Nephron progenitor cell (in vitro differentiated cells): ENCODE results near the gene LDLRAD4.

Experiments used
- DNase-seq: peaks from one replicate; pipeline ENCODE4 v3.0.0; 2021
- H3K27ac Mint-ChIP-seq: 2 replicates; pipeline ENCODE4 v1.8.0; 2021; ENCODE audit warnings: mild to moderate bottlenecking, moderate library complexity, mixed read lengths
- H3K27me3 Mint-ChIP-seq: 2 replicates; pipeline ENCODE4 v1.8.0; 2021; ENCODE audit warnings: mild to moderate bottlenecking, low read depth, mixed read lengths; ENCODE audit not compliant: poor library complexity
- H3K36me3 Mint-ChIP-seq: 2 replicates; pipeline ENCODE4 v1.8.0; 2021; ENCODE audit warnings: low read depth, mixed read lengths
- H3K4me1 Mint-ChIP-seq: 2 replicates; pipeline ENCODE4 v1.8.0; 2021; ENCODE audit warnings: mixed read lengths
- H3K4me3 Mint-ChIP-seq: 2 replicates; pipeline ENCODE4 v1.8.0; 2021; ENCODE audit warnings: mild to moderate bottlenecking, moderate library complexity, mixed read lengths
- H3K9me3 Mint-ChIP-seq: 2 replicates; pipeline ENCODE4 v1.8.0; 2021; ENCODE audit warnings: mild to moderate bottlenecking, moderate library complexity, mixed read lengths
- CTCF ChIP-seq: fragments of 200-600 bp; sonication (generic); IDR thresholded peaks from 2 replicates; pipeline ENCODE4 v1.5.0; 2021; ENCODE audit warnings: antibody characterized with exemption

LDLRAD4 gene

GRCh38 chr18:13427354-13427753 is 208.8 kb downstream of the LDLRAD4 start:
- no peak for TF ChIP-seq CTCF
- H3K9me3 Mint-ChIP-seq: no peaks in the 10 kb centered on the region
- no peak overlapping the region for H3K4me3 Mint-ChIP-seq
- DNase-seq: no peak
- H3K27me3 Mint-ChIP-seq: peaks cover 17% of the 10 kb centered on the region
- no peak overlapping the region for H3K27ac Mint-ChIP-seq
- peaks cover 40% of the 10 kb centered on the region for H3K4me1 Mint-ChIP-seq
- H3K36me3 Mint-ChIP-seq: no peaks in the 10 kb centered on the region

GRCh38 chr18:13428319-13428718 is 209.8 kb downstream of the LDLRAD4 start:
- no peaks in the 10 kb centered on the region for H3K36me3 Mint-ChIP-seq
- no peak for DNase-seq
- no peak for TF ChIP-seq CTCF
- no peaks in the 10 kb centered on the region for H3K9me3 Mint-ChIP-seq
- no peak overlapping the region for H3K4me3 Mint-ChIP-seq
- H3K27ac Mint-ChIP-seq: peak overlapping the region; percentile 70
- H3K4me1 Mint-ChIP-seq: peaks cover 40% of the 10 kb centered on the region
- peaks cover 16% of the 10 kb centered on the region for H3K27me3 Mint-ChIP-seq

GRCh38 chr18:13429016-13429415 is 210.5 kb downstream of the LDLRAD4 start:
- Mint-ChIP-seq H3K36me3 (no peaks in the 10 kb centered on the region), H3K27me3 (peaks cover 12% of the 10 kb centered on the region), H3K4me1 (peaks cover 40% of the 10 kb centered on the region), H3K27ac (peak overlapping the region; percentile 70), H3K4me3 (no peak overlapping the region), H3K9me3 (no peaks in the 10 kb centered on the region)
- DNase-seq: no peak
- TF ChIP-seq CTCF: no peak

- Mint-ChIP-seq H3K9me3 (no peaks in the 10 kb centered on the region), H3K36me3 (no peaks in the 10 kb centered on the region)
- DNase-seq: no peak
These were observed 211.4 kb downstream of the LDLRAD4 start for GRCh38 chr18:13429884-13430510.

GRCh38 chr18:13430663-13431062 is 212.1 kb downstream of the LDLRAD4 start:
- peaks cover 5% of the 10 kb centered on the region for H3K27me3 Mint-ChIP-seq
- H3K27ac Mint-ChIP-seq: no peak overlapping the region
- no peaks in the 10 kb centered on the region for H3K9me3 Mint-ChIP-seq
- H3K4me3 Mint-ChIP-seq: no peak overlapping the region
- no peak for DNase-seq
- no peaks in the 10 kb centered on the region for H3K36me3 Mint-ChIP-seq
- no peak for TF ChIP-seq CTCF
- H3K4me1 Mint-ChIP-seq: peaks cover 40% of the 10 kb centered on the region

More at GRCh38 chr18:13429884-13430510, 211.4 kb downstream of the LDLRAD4 start:
- H3K27me3 Mint-ChIP-seq: peaks cover 5% of the 10 kb centered on the region
- TF ChIP-seq CTCF: no peak
- peaks cover 40% of the 10 kb centered on the region for H3K4me1 Mint-ChIP-seq
- no peak overlapping the region for H3K4me3 Mint-ChIP-seq
- peak overlapping the region; percentile 58 for H3K27ac Mint-ChIP-seq

- DNase-seq: no peak
- peaks cover 40% of the 10 kb centered on the region for H3K4me1 Mint-ChIP-seq
- no peaks in the 10 kb centered on the region for H3K9me3 Mint-ChIP-seq
- H3K4me3 Mint-ChIP-seq: no peak overlapping the region
- TF ChIP-seq CTCF: no peak
- no peaks in the 10 kb centered on the region for H3K27me3 Mint-ChIP-seq
- no peaks in the 10 kb centered on the region for H3K36me3 Mint-ChIP-seq
- H3K27ac Mint-ChIP-seq: no peak overlapping the region
These were observed 213.3 kb downstream of the LDLRAD4 start for GRCh38 chr18:13431886-13432285.
